Hepatocyte (in vitro differentiated cells): Measurements from ENCODE around the gene SLC12A7. TPM values are rescaled to one million over a fixed set of nuclear protein-coding genes. Genes with fewer than 3 reads are reported as not detected.

Experiments used
- DNase-seq: peaks from one replicate; pipeline ENCODE4 v3.0.0-alpha.2; 2016; ENCODE audit warnings: low spot score
- H2AFZ ChIP-seq: fragments of 200-600 bp; sonication (generic); 2 replicates; pipeline ENCODE4 v1.6.0; 2016; ENCODE audit warnings: antibody characterized with exemption, mild to moderate bottlenecking
- H3K27ac ChIP-seq: fragments of 200-600 bp; sonication (generic); 2 replicates; pipeline ENCODE4 v1.5.1; 2016; ENCODE audit warnings: mild to moderate bottlenecking
- H3K27me3 ChIP-seq: fragments of 200-600 bp; sonication (generic); 2 replicates; pipeline ENCODE4 v1.6.1; 2016
- H3K36me3 ChIP-seq: fragments of 200-600 bp; sonication (generic); replicated peaks from 2 replicates; pipeline ENCODE4 v1.5.1; 2016; ENCODE audit warnings: low read depth; ENCODE audit not compliant: insufficient read depth
- H3K4me1 ChIP-seq: fragments of 200-600 bp; sonication (generic); 2 replicates; pipeline ENCODE4 v1.5.1; 2016; ENCODE audit warnings: mild to moderate bottlenecking, moderate library complexity; ENCODE audit not compliant: insufficient read depth
- H3K4me2 ChIP-seq: fragments of 200-600 bp; sonication (generic); 2 replicates; pipeline ENCODE4 v1.6.0; 2016
- H3K4me3 ChIP-seq: fragments of 200-600 bp; sonication (generic); 2 replicates; pipeline ENCODE4 v1.5.1; 2016; ENCODE audit warnings: mild to moderate bottlenecking
- H3K79me2 ChIP-seq: fragments of 200-600 bp; sonication (generic); 2 replicates; pipeline ENCODE4 v1.6.0; 2017; ENCODE audit warnings: mild to moderate bottlenecking
- H3K9me2 ChIP-seq: fragments of 200-600 bp; sonication (generic); replicated peaks from 2 replicates; pipeline ENCODE4 v1.6.0; 2017; ENCODE audit warnings: mild to moderate bottlenecking; ENCODE audit not compliant: insufficient read depth
- H3K9me3 ChIP-seq: fragments of 200-600 bp; sonication (generic); 2 replicates; pipeline ENCODE4 v1.5.1; 2016; ENCODE audit warnings: low read depth, mild to moderate bottlenecking
- H4K20me1 ChIP-seq: fragments of 200-600 bp; sonication (generic); 2 replicates; pipeline ENCODE4 v1.6.0; 2016; ENCODE audit warnings: mild to moderate bottlenecking; ENCODE audit not compliant: insufficient read depth, poor library complexity, severe bottlenecking
- CTCF ChIP-seq: fragments of 200-600 bp; sonication (generic); IDR thresholded peaks from 2 replicates; pipeline ENCODE4 v1.5.1; 2016; ENCODE audit warnings: antibody characterized with exemption, mild to moderate bottlenecking; ENCODE audit not compliant: poor library complexity
- EZH2 ChIP-seq: fragments of 200-600 bp; sonication (generic); IDR thresholded peaks from 2 replicates; pipeline ENCODE4 v1.6.1; 2016; ENCODE audit warnings: antibody characterized with exemption, mild to moderate bottlenecking, borderline replicate concordance
- EZH2phosphoT487 ChIP-seq: fragments of 200-600 bp; sonication (generic); IDR thresholded peaks from one replicate; pipeline ENCODE4 v1.6.1; 2018; ENCODE audit warnings: antibody characterized with exemption, mild to moderate bottlenecking, low read depth, moderate library complexity; ENCODE audit not compliant: unreplicated experiment, severe bottlenecking
- WGBS: methylation state at CpG from one replicate; pipeline ENCODE4 v1.1.6; 2016; ENCODE audit warnings: low lambda C conversion rate; ENCODE audit errors: missing lambda C conversion rate; 5-methylcytosine and 5-hydroxymethylcytosine counted together
- polyA plus RNA-seq: library from polyadenylated mRNA; unstranded; fragments of >200 nt; fragmentation: Nextera tagmentation; extraction: Ambion mirVana; gene quantifications from 2 replicates; pipeline ENCODE4 v1.2.1, GENCODE V29; 2016
- total RNA-seq: library from RNA; depleted of rRNA; stranded (reverse); fragments of >200 nt; gene quantifications from 2 replicates; pipeline ENCODE4 v1.2.3, GENCODE V29; 2014

SLC12A7 gene
- total and polyA plus RNA-seq, 2 experiments from 2014 or later = 30.2 to 34.3 TPM

GRCh38 chr5:1119312-1119831, 7.5 kb upstream of the SLC12A7 start:
- WGBS = 96% methylated on average over 27 of the region's 28 CpGs
- Histone ChIP-seq H3K79me2 (no peaks in the 10 kb centered on the region), H3K4me3 (no peak overlapping the region), H3K27ac (peak overlapping the region; percentile 66), H2AFZ (no peak overlapping the region), H3K36me3 (no peaks in the 10 kb centered on the region), H3K9me2 (no peaks in the 10 kb centered on the region), H3K27me3 (no peaks in the 10 kb centered on the region), H3K4me1 (peaks cover 31% of the 10 kb centered on the region), H3K4me2 (no peak overlapping the region), H4K20me1 (no peaks in the 10 kb centered on the region), H3K9me3 (no peaks in the 10 kb centered on the region)
- TF ChIP-seq EZH2phosphoT487 (no peak), CTCF (no peak), EZH2 (no peak)
- DNase-seq = no peak

- 38% methylated on average over 15 of the region's 15 CpGs for WGBS
- TF ChIP-seq EZH2 (no peak), EZH2phosphoT487 (no peak), CTCF (no peak)
- H3K4me2 ChIP-seq = peak overlapping the region; percentile 14
- H3K36me3 ChIP-seq = no peaks in the 10 kb centered on the region
- H3K9me3 ChIP-seq = no peaks in the 10 kb centered on the region
- peak; percentile 82 for DNase-seq
- H3K27ac ChIP-seq = peak overlapping the region; percentile 66
- no peaks in the 10 kb centered on the region for H3K27me3 ChIP-seq
- no peaks in the 10 kb centered on the region for H3K9me2 ChIP-seq
- no peaks in the 10 kb centered on the region for H4K20me1 ChIP-seq
- H3K4me1 ChIP-seq = peaks cover 25% of the 10 kb centered on the region
- H3K79me2 ChIP-seq = no peaks in the 10 kb centered on the region
- H3K4me3 ChIP-seq = no peak overlapping the region
- no peak overlapping the region for H2AFZ ChIP-seq
Measured at GRCh38 chr5:1118738-1119137, 6.9 kb upstream of the SLC12A7 start.

- Histone ChIP-seq H2AFZ (no peak overlapping the region), H3K4me1 (peaks cover 20% of the 10 kb centered on the region), H4K20me1 (no peaks in the 10 kb centered on the region), H3K4me3 (no peak overlapping the region), H3K9me2 (no peaks in the 10 kb centered on the region), H3K27ac (peak overlapping the region; percentile 66), H3K9me3 (no peaks in the 10 kb centered on the region), H3K79me2 (no peaks in the 10 kb centered on the region), H3K4me2 (peak overlapping the region; percentile 14), H3K27me3 (no peaks in the 10 kb centered on the region), H3K36me3 (no peaks in the 10 kb centered on the region)
- DNase-seq = peak; percentile 80
- WGBS = 43% methylated on average over 16 of the region's 16 CpGs
- TF ChIP-seq CTCF (no peak), EZH2 (no peak), EZH2phosphoT487 (no peak)
Measured at GRCh38 chr5:1118231-1118698, 6.4 kb upstream of the SLC12A7 start.

DNA sequence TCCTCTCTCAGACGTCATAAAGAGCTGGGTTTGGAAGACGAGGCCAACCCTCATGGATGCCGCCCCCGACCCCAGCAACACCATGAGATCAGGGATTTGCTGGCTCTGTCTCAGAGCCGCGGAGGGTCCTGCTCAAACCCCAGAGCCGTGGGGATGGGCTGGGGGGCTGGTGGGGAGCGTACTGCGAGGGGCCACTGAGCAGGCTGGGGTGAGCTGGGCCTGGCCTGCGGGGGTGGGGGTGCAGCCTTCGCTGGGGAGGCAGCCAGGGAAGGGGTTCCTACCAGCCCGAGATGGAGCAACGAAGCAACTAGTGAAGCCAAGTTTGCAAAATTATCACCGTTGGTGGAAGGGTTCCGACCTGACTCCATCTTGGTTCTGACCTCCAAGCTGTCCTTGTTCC, 5.1 kb upstream of the SLC12A7 start:
- H3K79me2 ChIP-seq = no peaks in the 10 kb centered on the region
- H3K4me3 ChIP-seq = no peak overlapping the region
- H4K20me1 ChIP-seq = no peaks in the 10 kb centered on the region
- no peak overlapping the region for H3K4me2 ChIP-seq
- TF ChIP-seq EZH2phosphoT487 = no peak
- no peak for TF ChIP-seq EZH2
- no peak for TF ChIP-seq CTCF
- H3K27me3 ChIP-seq = no peaks in the 10 kb centered on the region
- no peak overlapping the region for H2AFZ ChIP-seq
- H3K4me1 ChIP-seq = peaks cover 19% of the 10 kb centered on the region
- no peak for DNase-seq
- no peak overlapping the region for H3K27ac ChIP-seq
- H3K36me3 ChIP-seq = no peaks in the 10 kb centered on the region
- H3K9me3 ChIP-seq = no peaks in the 10 kb centered on the region
- H3K9me2 ChIP-seq = no peaks in the 10 kb centered on the region
- WGBS = 98% methylated on average over 15 of the region's 15 CpGs
